Left ventricle myocardium inferior (tissue), 1 donor: Measurements from ENCODE around the gene CLEC4F. TPM values are rescaled to one million over a fixed set of nuclear protein-coding genes. Genes with fewer than 3 reads are reported as not detected.

Source experiments
- DNase-seq: peaks from one replicate; pipeline ENCODE4 v3.0.0-alpha.2; 2020
- H3K27ac ChIP-seq: fragments of 200-600 bp; replicated peaks from 2 replicates; pipeline ENCODE4 v1.8.0; 2021
- H3K27me3 ChIP-seq: fragments of 200-600 bp; 2 replicates; pipeline ENCODE4 v1.8.0; 2021; ENCODE audit warnings: low read depth
- H3K36me3 ChIP-seq: fragments of 200-600 bp; 2 replicates; pipeline ENCODE4 v1.8.0; 2021
- H3K4me1 ChIP-seq: fragments of 200-600 bp; 2 replicates; pipeline ENCODE4 v1.8.0; 2021
- H3K4me3 ChIP-seq: fragments of 200-600 bp; 2 replicates; pipeline ENCODE4 v1.8.0; 2021; ENCODE audit warnings: mild to moderate bottlenecking, moderate library complexity
- H3K9me3 ChIP-seq: fragments of 200-600 bp; replicated peaks from 2 replicates; pipeline ENCODE4 v1.8.0; 2021
- CTCF ChIP-seq: fragments of 200-600 bp; IDR thresholded peaks from 2 replicates; pipeline ENCODE4 v1.8.0; 2021; ENCODE audit warnings: antibody characterized with exemption, mild to moderate bottlenecking, borderline replicate concordance
- intact Hi-C: fragments of 100-400 bp; cut with micrococcal nuclease; formaldehyde crosslinking; loops from one replicate; pipeline ENCODE4 v1.11.0; 2022
- total RNA-seq: library from RNA; stranded (reverse); fragmentation: NEBNext Ultra II Directional; extraction: Animal tissue kit (Norgen Biotek cat#: 25700); gene quantifications from one replicate; pipeline ENCODE4 v1.2.1, GENCODE V29; 2021
- donor health status: DM: no; HTN: yes; CAD: no; lungs with severe emphysema.

CLEC4F gene
- total RNA-seq, 1 donor from 2014 or later, result not detected

GRCh38 chr2:70785137-70785911 is 35.1 kb downstream of the CLEC4F start:
- peak; percentile 55 for TF ChIP-seq CTCF
- DNase-seq, result no peak
- peaks cover 11% of the 10 kb centered on the region for H3K4me1 ChIP-seq
- H3K27me3 ChIP-seq, result peaks cover 82% of the 10 kb centered on the region
- H3K9me3 ChIP-seq, result no peaks in the 10 kb centered on the region
- no peaks in the 10 kb centered on the region for H3K36me3 ChIP-seq
- no peak overlapping the region for H3K27ac ChIP-seq
- no peak overlapping the region for H3K4me3 ChIP-seq
- intact Hi-C loops, result no loop called here

DNA sequence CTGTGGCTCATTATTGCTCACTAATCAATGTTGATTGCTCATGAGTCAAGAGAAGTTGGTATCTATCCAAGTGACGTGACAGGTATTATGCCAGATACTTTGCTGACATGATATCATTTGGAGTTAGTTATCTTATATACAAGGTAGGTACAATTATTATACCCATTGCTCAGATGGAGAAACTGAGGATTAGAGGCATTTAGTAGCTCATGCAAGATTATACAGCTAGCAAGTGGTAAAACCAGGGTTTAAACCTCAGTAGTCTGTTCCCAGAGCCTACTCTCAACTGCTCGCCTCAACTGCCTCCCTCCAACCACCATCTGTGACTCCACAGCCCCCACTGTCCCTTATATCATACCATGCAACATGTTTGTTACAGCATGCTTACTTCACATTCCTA is 36.1 kb downstream of the CLEC4F start:
- H3K27ac ChIP-seq, result no peak overlapping the region

DNA sequence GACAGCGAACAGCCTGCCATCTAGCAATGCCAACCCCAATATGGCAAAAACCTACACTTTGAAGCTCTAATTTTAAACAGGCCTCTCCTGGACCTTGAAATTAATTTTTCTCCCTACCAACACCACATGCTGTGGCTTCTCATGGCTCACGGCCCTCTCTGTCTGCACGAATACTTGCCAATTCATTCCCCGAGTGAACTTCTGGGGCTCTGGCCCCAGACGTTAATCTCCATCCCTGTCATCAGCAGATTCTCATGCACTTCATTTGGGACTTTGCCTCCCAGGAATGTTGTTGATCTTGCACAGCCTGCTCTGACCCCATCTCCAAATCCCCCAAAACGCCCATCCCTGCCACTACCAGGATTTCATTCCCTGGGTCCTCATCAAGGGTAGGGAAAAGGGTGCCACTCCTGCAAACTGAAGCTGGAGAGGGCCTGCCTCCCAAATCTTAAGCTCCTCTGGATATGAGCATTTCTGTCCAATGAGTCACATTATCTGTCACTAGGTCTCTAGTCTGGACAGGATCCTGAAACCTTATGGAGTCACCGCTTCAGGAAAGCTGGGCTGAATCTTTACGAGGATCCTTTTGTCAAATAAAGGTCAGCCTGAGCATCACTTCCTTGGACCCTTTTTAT is 40.4 kb downstream of the CLEC4F start:
- DNase-seq, result no peak
- Histone ChIP-seq H3K27ac (no peak overlapping the region), H3K4me3 (no peak overlapping the region), H3K27me3 (peaks cover 71% of the 10 kb centered on the region), H3K4me1 (no peaks in the 10 kb centered on the region), H3K9me3 (no peaks in the 10 kb centered on the region), H3K36me3 (no peaks in the 10 kb centered on the region)
- intact Hi-C loops, result no loop called here
- TF ChIP-seq CTCF, result no peak

More for the DNA sequence above, 36.1 kb downstream of the CLEC4F start:
- Histone ChIP-seq H3K4me3 (no peak overlapping the region), H3K27me3 (peaks cover 79% of the 10 kb centered on the region), H3K4me1 (peaks cover 2% of the 10 kb centered on the region), H3K9me3 (no peaks in the 10 kb centered on the region), H3K36me3 (no peaks in the 10 kb centered on the region)
- DNase-seq, result no peak
- no peak for TF ChIP-seq CTCF
- intact Hi-C loops, result no loop called here

- no peak for TF ChIP-seq CTCF
- H3K36me3 ChIP-seq, result no peaks in the 10 kb centered on the region
- DNase-seq, result no peak
- no peaks in the 10 kb centered on the region for H3K4me1 ChIP-seq
- H3K9me3 ChIP-seq, result no peaks in the 10 kb centered on the region
- intact Hi-C loops, result no loop called here
- peaks cover 76% of the 10 kb centered on the region for H3K27me3 ChIP-seq
- no peak overlapping the region for H3K4me3 ChIP-seq
- no peak overlapping the region for H3K27ac ChIP-seq
These were observed 40.9 kb downstream of the CLEC4F start for GRCh38 chr2:70779491-70779890.

GRCh38 chr2:70778676-70779075 is 41.7 kb downstream of the CLEC4F start:
- no peaks in the 10 kb centered on the region for H3K4me1 ChIP-seq
- no peaks in the 10 kb centered on the region for H3K36me3 ChIP-seq
- no peak for DNase-seq
- intact Hi-C loops, result no loop called here
- peaks cover 76% of the 10 kb centered on the region for H3K27me3 ChIP-seq
- H3K4me3 ChIP-seq, result no peak overlapping the region
- no peaks in the 10 kb centered on the region for H3K9me3 ChIP-seq
- no peak overlapping the region for H3K27ac ChIP-seq
- TF ChIP-seq CTCF, result no peak
